ENCODE measurements around the gene CPLX3.

The CPLX3 gene

GRCh38 chr15:74872702-74873035, 46.2 kb downstream of the CPLX3 start:
- DNase-seq (ENCODE audit: low read depth), result no peak

DNA sequence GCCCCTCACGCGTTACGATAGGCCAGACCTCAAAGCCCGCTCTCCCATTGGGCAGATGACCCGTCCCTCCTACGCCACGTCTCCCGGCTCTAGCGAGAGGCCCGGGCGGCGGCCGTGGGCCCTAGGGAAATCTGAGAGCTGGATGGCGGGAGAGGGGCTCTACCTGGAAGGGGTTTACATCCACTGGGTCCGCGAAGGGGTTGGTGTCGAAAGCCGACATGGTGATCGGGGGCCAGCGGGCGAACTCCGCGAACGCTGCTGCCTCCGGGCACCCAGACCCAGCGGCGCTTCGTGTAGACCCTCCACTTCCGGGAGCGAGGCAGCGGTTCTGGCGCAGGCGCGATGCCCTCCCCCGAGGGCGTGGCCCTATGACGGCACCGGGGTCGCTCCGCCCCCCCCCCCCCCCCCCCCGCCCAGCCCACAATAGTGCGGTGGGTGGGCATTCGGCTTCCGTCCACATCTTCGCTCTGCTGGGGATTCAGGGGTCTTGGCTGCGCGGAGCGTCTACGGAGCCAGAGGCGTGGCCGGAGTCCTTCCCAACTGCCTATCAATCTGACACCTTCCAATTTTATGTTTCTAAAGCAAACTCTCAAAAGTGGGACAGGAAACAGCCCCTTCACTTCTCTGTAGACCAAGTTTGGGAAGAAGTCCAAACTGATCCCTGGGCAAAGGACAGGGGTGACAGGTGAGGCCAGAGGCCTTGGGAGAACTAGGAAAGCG, 46.8 kb downstream of the CPLX3 start, which contains the start of gene SCAMP2:
TSS of gene SCAMP2 (minus strand) at position 330 of the 720 bp plus-strand sequence. CDS start at position 220, 110 bp downstream.
- DNase-seq (ENCODE audit: low read depth), result peak; percentile 88

- DNase-seq (ENCODE audit: low read depth), result no peak
These were observed 47.5 kb downstream of the CPLX3 start for GRCh38 chr15:74873756-74874424.

- DNase-seq (ENCODE audit: low read depth), result no peak
These were observed 51.8 kb downstream of the CPLX3 start for GRCh38 chr15:74878273-74878672.
